Measurements from ENCODE around the gene DLK1. TPM values are rescaled to one million over a fixed set of nuclear protein-coding genes. Genes with fewer than 3 reads are reported as not detected.
A peak's percentile ranks its signal among the peaks of the same experiment; 100 is the strongest.

Gene DLK1
- total RNA-seq, 2 donors from 2014 or later = 26.2 to 33.0 TPM

DNA sequence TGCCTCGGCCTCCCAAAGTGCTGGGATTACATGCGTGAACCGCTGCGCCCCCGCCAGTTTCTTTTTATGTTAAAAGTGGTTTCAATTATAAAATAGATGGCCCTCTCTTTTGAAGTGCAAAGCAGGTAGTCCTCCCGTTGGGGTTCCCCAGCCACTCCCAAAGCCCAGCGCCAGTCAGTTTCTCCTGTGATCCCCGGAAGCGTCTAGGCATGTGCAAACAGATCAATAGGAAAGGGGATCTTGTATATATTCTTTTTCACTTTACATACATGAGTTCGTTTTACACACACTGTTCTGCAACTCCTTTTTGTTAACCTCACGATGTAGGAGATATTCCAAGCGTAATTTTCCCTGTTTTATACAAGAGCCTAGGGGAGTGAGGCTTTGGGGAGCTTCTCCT lies 16.3 kb upstream of the DLK1 start:
- ATAC-seq (no peak), DNase-seq (no peak)
- H3K27me3 ChIP-seq = no peaks in the 10 kb centered on the region
- 68 to 86% methylated on average over 12 of the region's 12 CpGs for WGBS, 2 donors
- peaks cover 50% of the 10 kb centered on the region for H3K4me1 ChIP-seq
- H3K9me3 ChIP-seq = no peaks in the 10 kb centered on the region
- no peaks in the 10 kb centered on the region for H3K36me3 ChIP-seq (replicated peaks in 1 of 2; ENCODE audit: insufficient read depth in 1 of 2, low read depth in 2 of 2)
- intact Hi-C loops (cut with DNase I) = no loop called here
- peak overlapping the region; percentile 41 to 89 (median 82) for H3K27ac ChIP-seq
- no peak overlapping the region for H3K4me3 ChIP-seq
- TF ChIP-seq POLR2A (IDR thresholded peaks at IDR 0.05) = no peak
- TF ChIP-seq, protein P1, sequence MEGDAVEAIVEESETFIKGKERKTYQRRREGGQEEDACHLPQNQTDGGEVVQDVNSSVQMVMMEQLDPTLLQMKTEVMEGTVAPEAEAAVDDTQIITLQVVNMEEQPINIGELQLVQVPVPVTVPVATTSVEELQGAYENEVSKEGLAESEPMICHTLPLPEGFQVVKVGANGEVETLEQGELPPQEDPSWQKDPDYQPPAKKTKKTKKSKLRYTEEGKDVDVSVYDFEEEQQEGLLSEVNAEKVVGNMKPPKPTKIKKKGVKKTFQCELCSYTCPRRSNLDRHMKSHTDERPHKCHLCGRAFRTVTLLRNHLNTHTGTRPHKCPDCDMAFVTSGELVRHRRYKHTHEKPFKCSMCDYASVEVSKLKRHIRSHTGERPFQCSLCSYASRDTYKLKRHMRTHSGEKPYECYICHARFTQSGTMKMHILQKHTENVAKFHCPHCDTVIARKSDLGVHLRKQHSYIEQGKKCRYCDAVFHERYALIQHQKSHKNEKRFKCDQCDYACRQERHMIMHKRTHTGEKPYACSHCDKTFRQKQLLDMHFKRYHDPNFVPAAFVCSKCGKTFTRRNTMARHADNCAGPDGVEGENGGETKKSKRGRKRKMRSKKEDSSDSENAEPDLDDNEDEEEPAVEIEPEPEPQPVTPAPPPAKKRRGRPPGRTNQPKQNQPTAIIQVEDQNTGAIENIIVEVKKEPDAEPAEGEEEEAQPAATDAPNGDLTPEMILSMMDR (IDR thresholded peaks at IDR 0.05) = no peak

DNA sequence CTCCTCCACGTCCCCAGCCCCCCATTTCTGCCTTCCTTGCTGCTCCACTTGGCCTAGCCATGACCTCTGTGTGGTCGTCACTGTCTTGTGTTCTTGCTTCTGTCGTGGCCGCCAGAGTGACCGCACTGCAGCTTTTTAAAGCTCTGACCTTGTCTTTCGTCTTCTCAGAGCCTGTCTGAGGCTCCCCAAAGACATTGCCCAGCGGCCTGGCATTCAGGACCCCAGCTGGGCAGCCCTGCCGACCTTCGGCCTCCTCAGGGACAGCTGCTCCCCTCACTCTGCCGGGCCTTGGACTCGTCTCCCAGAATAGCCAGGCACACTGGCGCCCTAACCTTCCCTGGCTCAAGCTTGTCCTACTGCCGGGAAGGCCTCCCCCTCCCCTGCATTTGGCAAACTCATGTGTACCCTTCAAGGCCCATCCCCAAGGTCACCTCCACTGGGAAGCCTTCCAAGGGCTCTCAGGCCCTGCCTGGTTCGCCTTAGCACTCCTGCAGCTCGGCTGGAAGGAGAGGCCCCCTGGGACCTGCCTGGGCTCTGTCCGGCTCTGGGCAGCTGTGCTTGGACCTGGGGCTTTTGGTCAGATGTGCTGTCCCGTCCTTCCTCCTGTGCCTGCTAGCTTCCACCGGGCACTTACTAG lies 15.7 kb upstream of the DLK1 start:
- H3K36me3 ChIP-seq (replicated peaks in 1 of 2; ENCODE audit: insufficient read depth in 1 of 2, low read depth in 2 of 2) = no peaks in the 10 kb centered on the region
- peaks cover 50% of the 10 kb centered on the region for H3K4me1 ChIP-seq
- H3K9me3 ChIP-seq = no peaks in the 10 kb centered on the region
- peak overlapping the region; percentile 41 to 89 (median 82) for H3K27ac ChIP-seq
- TF ChIP-seq, protein P1 (IDR thresholded peaks at IDR 0.05) = no peak
- peak in 1 of 3 donors; percentile 42 for TF ChIP-seq POLR2A (IDR thresholded peaks at IDR 0.05)
- 40 to 42% methylated on average over 14 to 18 of the region's 18 CpGs for WGBS, 2 donors
- H3K27me3 ChIP-seq = no peaks in the 10 kb centered on the region
- H3K4me3 ChIP-seq = no peak overlapping the region
- peak; percentile 48 for ATAC-seq
- intact Hi-C loops (cut with DNase I) = no loop called here
- peak; percentile 69 to 85 (median 78) for DNase-seq

DNA sequence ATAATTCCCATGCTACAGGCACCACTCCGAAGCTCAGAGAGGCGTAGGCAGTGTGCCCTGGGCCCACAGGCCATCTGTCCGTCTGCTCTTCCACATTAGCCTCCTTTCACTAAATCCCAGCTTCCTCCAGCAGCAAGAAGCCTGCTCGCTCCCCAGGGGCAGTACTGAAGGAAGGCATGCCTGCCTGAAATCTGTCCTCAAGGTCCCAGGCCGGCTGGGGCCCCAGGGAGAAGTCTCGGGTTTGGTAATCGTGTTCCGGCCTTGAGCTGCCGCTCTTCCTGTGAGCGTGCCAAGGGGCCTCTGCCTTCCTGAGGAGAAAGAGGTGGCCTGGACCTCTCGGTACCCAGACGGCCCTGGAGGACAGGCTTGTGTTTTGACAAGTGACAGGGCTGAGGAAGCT lies 15.2 kb upstream of the DLK1 start:
- H3K27ac ChIP-seq = peak overlapping the region; percentile 41 to 89 (median 82)
- H3K9me3 ChIP-seq = no peaks in the 10 kb centered on the region
- intact Hi-C loops (cut with DNase I) = no loop called here
- 27 to 73% methylated on average over 4 to 12 of the region's 12 CpGs for WGBS, 2 donors
- no peaks in the 10 kb centered on the region for H3K27me3 ChIP-seq
- no peak overlapping the region for H3K4me3 ChIP-seq
- H3K36me3 ChIP-seq (replicated peaks in 1 of 2; ENCODE audit: insufficient read depth in 1 of 2, low read depth in 2 of 2) = no peaks in the 10 kb centered on the region
- peak; percentile 62 to 82 (median 78) for DNase-seq
- H3K4me1 ChIP-seq = peaks cover 50% of the 10 kb centered on the region
- peak; percentile 58 for ATAC-seq
- peak in 2 of 3 donors; percentile 18 to 32 for TF ChIP-seq POLR2A (IDR thresholded peaks at IDR 0.05)
- TF ChIP-seq, protein P1 (IDR thresholded peaks at IDR 0.05) = no peak

DNA sequence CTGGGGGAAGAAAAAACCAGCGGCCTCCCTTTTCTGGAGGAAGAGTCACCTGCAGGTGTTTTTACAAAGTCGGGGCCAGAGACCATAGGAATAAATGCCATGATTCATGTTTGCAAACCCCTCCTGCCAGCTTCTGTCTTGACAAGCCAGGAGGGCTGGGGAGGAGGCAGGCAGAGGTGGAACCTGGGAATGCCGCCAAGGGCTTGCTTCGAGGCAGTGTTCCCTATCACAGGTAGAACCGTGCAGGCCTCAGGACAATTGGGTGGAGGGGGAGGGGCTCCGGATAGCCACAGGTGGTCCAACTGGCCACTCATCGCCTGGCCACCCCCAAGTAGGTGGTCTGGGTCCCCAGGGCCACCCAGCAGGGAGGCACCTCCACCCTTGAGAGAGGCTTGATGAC lies 14.2 kb upstream of the DLK1 start:
- TF ChIP-seq, protein P1 (IDR thresholded peaks at IDR 0.05) = no peak
- no peak for TF ChIP-seq POLR2A (IDR thresholded peaks at IDR 0.05)
- Histone ChIP-seq H3K36me3 (replicated peaks in 1 of 2; ENCODE audit: insufficient read depth in 1 of 2, low read depth in 2 of 2) (no peaks in the 10 kb centered on the region), H3K27me3 (no peaks in the 10 kb centered on the region), H3K4me3 (no peak overlapping the region), H3K4me1 (peaks cover 50% of the 10 kb centered on the region), H3K9me3 (no peaks in the 10 kb centered on the region), H3K27ac (peak overlapping the region in 3 of 4 donors; percentile 76 to 89 (median 87))
- ATAC-seq (no peak), DNase-seq (peak; percentile 68 to 88 (median 83))
- intact Hi-C loops (cut with DNase I) = no loop called here
- 37 to 52% methylated on average over 4 to 7 of the region's 7 CpGs for WGBS, 2 donors

DNA sequence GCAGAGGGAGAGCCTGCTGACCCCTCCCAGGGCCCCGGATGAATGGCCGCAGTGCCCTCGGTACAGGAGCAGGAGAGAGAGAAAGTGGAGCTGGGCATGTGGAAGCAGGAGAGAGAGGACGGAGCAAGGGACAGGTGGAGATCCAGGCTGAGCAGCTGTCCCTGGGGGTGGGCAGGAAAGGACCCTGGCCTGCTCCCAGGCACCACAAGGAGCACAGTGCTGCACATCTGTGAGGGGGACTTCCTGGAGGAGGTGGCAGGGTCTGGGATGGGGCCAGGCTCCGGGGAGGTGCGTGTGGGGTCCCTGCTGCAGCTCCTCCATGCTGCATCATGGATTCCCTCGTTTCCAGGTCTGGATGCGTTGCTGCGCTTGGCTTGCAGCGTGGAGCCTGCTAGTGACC lies 13.0 kb upstream of the DLK1 start:
- no peak for DNase-seq
- WGBS, 2 donors = 74 to 85% methylated on average over 8 of the region's 10 CpGs
- no peaks in the 10 kb centered on the region for H3K27me3 ChIP-seq

More for the DNA sequence above, 13.0 kb upstream of the DLK1 start:
- Histone ChIP-seq H3K36me3 (replicated peaks in 1 of 2; ENCODE audit: insufficient read depth in 1 of 2, low read depth in 2 of 2) (no peaks in the 10 kb centered on the region), H3K4me1 (peaks cover 40% of the 10 kb centered on the region), H3K9me3 (no peaks in the 10 kb centered on the region), H3K27ac (no peak overlapping the region), H3K4me3 (no peak overlapping the region)
- no peak for TF ChIP-seq POLR2A (IDR thresholded peaks at IDR 0.05)
- TF ChIP-seq, protein P1 (IDR thresholded peaks at IDR 0.05) = no peak
- intact Hi-C loops (cut with DNase I) = no loop called here
- ATAC-seq = no peak

Measured in body of pancreas (tissue), 4 donors.